Progenitor cell of endocrine pancreas (in vitro differentiated cells): ENCODE results near the gene SDC3. TPM values are rescaled to one million over a fixed set of nuclear protein-coding genes. Genes with fewer than 3 reads are reported as not detected.

Source experiments
- DNase-seq: peaks from one replicate; pipeline ENCODE4 v3.0.0; 2021; ENCODE audit warnings: low spot score; ENCODE audit not compliant: unreplicated experiment
- H3K27ac Mint-ChIP-seq: 2 replicates; pipeline ENCODE4 v1.8.0; 2021; ENCODE audit warnings: mild to moderate bottlenecking, moderate library complexity, mixed read lengths
- H3K27me3 Mint-ChIP-seq: 2 replicates; pipeline ENCODE4 v1.8.0; 2021; ENCODE audit warnings: mixed read lengths
- H3K36me3 Mint-ChIP-seq: 2 replicates; pipeline ENCODE4 v1.8.0; 2022; ENCODE audit warnings: mixed read lengths; ENCODE audit not compliant: insufficient read depth
- H3K4me1 Mint-ChIP-seq: 2 replicates; pipeline ENCODE4 v1.8.0; 2021; ENCODE audit warnings: low read depth, mixed read lengths
- H3K4me3 Mint-ChIP-seq: 2 replicates; pipeline ENCODE4 v1.8.0; 2021; ENCODE audit warnings: low read depth, mild to moderate bottlenecking, moderate library complexity, mixed read lengths
- H3K9me3 Mint-ChIP-seq: 2 replicates; pipeline ENCODE4 v1.8.0; 2021; ENCODE audit warnings: low read depth, mixed read lengths
- CTCF ChIP-seq: fragments of 200-600 bp; sonication (generic); IDR thresholded peaks from one replicate; pipeline ENCODE4 v1.5.0; 2021; ENCODE audit warnings: antibody characterized with exemption, mild to moderate bottlenecking; ENCODE audit not compliant: unreplicated experiment
- total RNA-seq: library from RNA; stranded (reverse); gene quantifications from 2 replicates; pipeline ENCODE4 v1.2.1, GENCODE V29; 2021

Gene SDC3
- total RNA-seq, 1 donor from 2014 or later = 33.7 TPM

GRCh38 chr1:30855686-30856259 lies 52.8 kb downstream of the SDC3 start:
- TF ChIP-seq CTCF = no peak
- no peaks in the 10 kb centered on the region for H3K36me3 Mint-ChIP-seq
- DNase-seq = no peak

DNA sequence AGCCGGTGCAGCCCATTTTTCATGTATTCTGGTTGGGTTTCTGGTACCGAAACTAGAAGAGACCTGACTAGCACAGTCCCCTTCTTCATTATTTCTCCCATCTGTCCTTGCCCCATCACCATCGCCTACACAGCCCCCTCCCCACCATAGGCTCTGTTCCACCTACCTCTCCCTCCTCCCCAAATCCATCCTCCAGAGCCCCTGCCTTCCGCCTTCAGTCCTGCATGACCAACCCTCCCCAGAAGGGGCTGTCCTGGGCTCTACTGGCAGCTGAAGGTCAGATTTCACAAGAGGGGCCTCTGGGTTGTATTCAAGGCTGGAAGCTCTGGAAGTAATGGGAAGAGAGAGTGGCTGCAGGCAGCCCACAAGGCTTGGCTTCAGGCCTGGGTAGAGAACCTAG lies 55.2 kb downstream of the SDC3 start:
- Mint-ChIP-seq H3K4me3 (no peak overlapping the region), H3K36me3 (no peaks in the 10 kb centered on the region), H3K27me3 (peaks cover 7% of the 10 kb centered on the region), H3K4me1 (peaks cover 1% of the 10 kb centered on the region), H3K9me3 (no peaks in the 10 kb centered on the region), H3K27ac (no peak overlapping the region)
- no peak for DNase-seq
- no peak for TF ChIP-seq CTCF

More at GRCh38 chr1:30855686-30856259, 52.8 kb downstream of the SDC3 start:
- H3K4me1 Mint-ChIP-seq = peaks cover 1% of the 10 kb centered on the region
- no peaks in the 10 kb centered on the region for H3K9me3 Mint-ChIP-seq
- no peak overlapping the region for H3K27ac Mint-ChIP-seq
- H3K4me3 Mint-ChIP-seq = no peak overlapping the region
- peaks cover 7% of the 10 kb centered on the region for H3K27me3 Mint-ChIP-seq

DNA sequence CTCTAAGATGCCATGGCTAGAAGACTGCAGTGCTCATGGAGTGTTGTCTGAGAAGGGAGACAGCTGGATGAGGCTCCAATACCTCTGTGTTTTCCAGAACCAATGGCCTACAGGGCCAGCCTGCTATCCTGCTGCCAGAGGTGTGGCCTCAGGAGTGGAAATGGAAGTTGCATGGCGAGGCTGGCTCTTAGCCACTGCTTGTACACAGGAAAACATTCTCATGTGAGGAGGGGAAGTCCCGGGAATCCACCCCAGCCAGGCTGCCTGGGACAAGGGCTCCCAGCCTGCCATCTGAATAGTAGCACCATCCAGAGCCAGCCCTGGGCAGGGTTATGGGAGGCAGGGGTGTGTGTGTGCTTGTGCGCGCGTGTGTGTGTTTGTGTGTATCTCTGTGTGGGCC lies 56.5 kb downstream of the SDC3 start:
- TF ChIP-seq CTCF = no peak
- H3K36me3 Mint-ChIP-seq = no peaks in the 10 kb centered on the region
- H3K27ac Mint-ChIP-seq = no peak overlapping the region
- H3K4me3 Mint-ChIP-seq = no peak overlapping the region
- peaks cover 7% of the 10 kb centered on the region for H3K27me3 Mint-ChIP-seq
- no peaks in the 10 kb centered on the region for H3K9me3 Mint-ChIP-seq
- H3K4me1 Mint-ChIP-seq = peaks cover 2% of the 10 kb centered on the region
- DNase-seq = no peak

GRCh38 chr1:30851286-30851685 lies 57.3 kb downstream of the SDC3 start:
- no peak for TF ChIP-seq CTCF
- H3K4me1 Mint-ChIP-seq = peaks cover 3% of the 10 kb centered on the region
- no peak for DNase-seq
- H3K27ac Mint-ChIP-seq = no peak overlapping the region
- H3K9me3 Mint-ChIP-seq = no peaks in the 10 kb centered on the region
- H3K4me3 Mint-ChIP-seq = no peak overlapping the region
- peaks cover 7% of the 10 kb centered on the region for H3K27me3 Mint-ChIP-seq
- H3K36me3 Mint-ChIP-seq = no peaks in the 10 kb centered on the region

DNA sequence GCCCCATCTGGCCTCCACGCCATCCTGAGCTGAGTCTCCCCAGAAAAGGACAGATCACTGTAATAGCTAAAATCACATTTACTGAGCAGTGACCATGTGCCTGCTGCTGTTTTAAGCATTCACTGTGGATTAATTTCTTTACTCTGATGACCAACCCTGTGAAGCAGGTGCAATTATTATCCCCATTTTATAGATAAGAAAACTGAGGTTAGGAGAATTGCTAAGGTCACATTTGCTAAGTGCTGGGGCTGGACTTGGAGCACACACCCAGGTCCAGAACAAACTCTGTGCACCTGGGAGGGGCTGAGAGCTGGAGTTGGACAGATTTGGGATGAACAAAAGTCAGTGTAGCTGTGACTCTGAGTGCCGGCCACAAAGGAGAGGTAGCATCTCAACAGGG lies 58.0 kb downstream of the SDC3 start:
- no peaks in the 10 kb centered on the region for H3K9me3 Mint-ChIP-seq
- H3K36me3 Mint-ChIP-seq = no peaks in the 10 kb centered on the region
- TF ChIP-seq CTCF = no peak
- no peak overlapping the region for H3K4me3 Mint-ChIP-seq
- peaks cover 11% of the 10 kb centered on the region for H3K27me3 Mint-ChIP-seq
- no peak overlapping the region for H3K27ac Mint-ChIP-seq
- DNase-seq = no peak
- peaks cover 3% of the 10 kb centered on the region for H3K4me1 Mint-ChIP-seq
